HEK293 (cell line): ENCODE data around the gene SERPINA1.
"Not testable (repeated sequence)": the region's sequence is repeated elsewhere in the genome, so short reads cannot be mapped to it uniquely, and the experiment has no call there.

Experiments
- CTCF ChIA-PET: fragments of 350-600 bp; formaldehyde crosslinking; extraction: SDS; loops from one replicate; lab custom pipeline; 2021; ENCODE audit warnings: antibody characterized with exemption; lab: Yijun Ruan, JAX
- POLR2A ChIA-PET: fragments of 300-600 bp; formaldehyde crosslinking; extraction: SDS; loops from one replicate; lab custom pipeline; 2020; ENCODE audit warnings: antibody characterized with exemption, inconsistent platforms; lab: Yijun Ruan, JAX
- H3K27ac ChIP-seq: fragments of 200-500 bp; sonication (Bioruptor generic); 2 replicates; pipeline ENCODE4 v1.5.1; 2014; ENCODE audit warnings: low read depth, low read length, control low read depth, inconsistent platforms; ENCODE audit errors: extremely low read depth
- H3K36me3 ChIP-seq, 2 experiments: fragments of 200-500 bp in 1 of 2; sonication (Bioruptor generic) in 1 of 2; 1 replicate in 1 of 2; 2 replicates in 1 of 2; pipeline ENCODE4 v1.5.1; 2014 to 2017; ENCODE audit warnings: inconsistent platforms in 2 of 2, low read length in 2 of 2; ENCODE audit not compliant: control insufficient read depth in 2 of 2, insufficient read depth in 1 of 2
- H3K4me1 ChIP-seq: fragments of 200-500 bp; sonication (Bioruptor generic); 2 replicates; pipeline ENCODE4 v1.5.1; 2014; ENCODE audit warnings: mild to moderate bottlenecking, low read length, inconsistent platforms; ENCODE audit not compliant: control insufficient read depth, insufficient read depth
- H3K4me3 ChIP-seq: 2 replicates; pipeline ENCODE4 v1.5.1; 2011; ENCODE audit warnings: low read depth, mild to moderate bottlenecking, control low read depth, low read length, moderate library complexity
- H3K9me3 ChIP-seq: fragments of 200-500 bp; sonication (Bioruptor generic); 2 replicates; pipeline ENCODE4 v1.5.1; 2014; ENCODE audit warnings: low read depth, low read length, inconsistent platforms; ENCODE audit not compliant: control insufficient read depth, insufficient read depth
- GLI2 ChIP-seq: fragments of 450-650 bp; formaldehyde crosslinking; IDR thresholded peaks from 2 replicates; pipeline ENCODE4; 2017; ENCODE audit warnings: missing biosample characterization, missing genetic modification characterization, low read depth, borderline replicate concordance
- IKZF3 ChIP-seq: fragments of 450-650 bp; IDR thresholded peaks from 2 replicates; pipeline ENCODE4 v1.5.0; 2018; ENCODE audit warnings: missing biosample characterization, mild to moderate bottlenecking, missing genetic modification characterization, moderate library complexity
- ZIC2 ChIP-seq: fragments of 450-650 bp; formaldehyde crosslinking; IDR thresholded peaks from 2 replicates; pipeline ENCODE4 v1.5.1; 2016; ENCODE audit warnings: missing biosample characterization, missing genetic modification characterization
- ZNF248 ChIP-seq: fragments of 450-650 bp; formaldehyde crosslinking; IDR thresholded peaks from 2 replicates; pipeline ENCODE4 v1.5.1; 2017; ENCODE audit warnings: missing biosample characterization, missing genetic modification characterization
- ZNF548 ChIP-seq: fragments of 450-650 bp; formaldehyde crosslinking; IDR thresholded peaks from 2 replicates; pipeline ENCODE4 v1.5.1; 2016; ENCODE audit warnings: missing biosample characterization, missing genetic modification characterization
- ZNF654 ChIP-seq: fragments of 450-650 bp; formaldehyde crosslinking; IDR thresholded peaks from 2 replicates; pipeline ENCODE4 v1.5.1; 2016; ENCODE audit warnings: low read depth, missing biosample characterization, missing genetic modification characterization
- ZNF660 ChIP-seq: fragments of 450-650 bp; IDR thresholded peaks from 2 replicates; pipeline ENCODE4 v1.5.1; 2018; ENCODE audit warnings: missing biosample characterization, mild to moderate bottlenecking, missing genetic modification characterization
- ZNF768 ChIP-seq: fragments of 450-650 bp; formaldehyde crosslinking; IDR thresholded peaks from 2 replicates; pipeline ENCODE4 v1.5.1; 2018; ENCODE audit warnings: missing biosample characterization, mild to moderate bottlenecking, missing genetic modification characterization
- TF ChIP-seq, protein P1 (sequence below): fragments of 450-650 bp; formaldehyde crosslinking; IDR thresholded peaks from 2 replicates; pipeline ENCODE4 v1.5.1; 2016; ENCODE audit warnings: missing biosample characterization, missing genetic modification characterization
- TF ChIP-seq, protein P2 (sequence below): fragments of 450-650 bp; formaldehyde crosslinking; IDR thresholded peaks from 2 replicates; pipeline ENCODE4 v1.5.1; 2016; ENCODE audit warnings: missing biosample characterization, missing genetic modification characterization
- TF ChIP-seq, protein P3 (sequence below): fragments of 450-650 bp; formaldehyde crosslinking; IDR thresholded peaks from 2 replicates; pipeline ENCODE4 v1.5.1; 2016; ENCODE audit warnings: missing biosample characterization, missing genetic modification characterization
- TF ChIP-seq, protein P4 (sequence below): fragments of 450-650 bp; formaldehyde crosslinking; IDR thresholded peaks from 2 replicates; pipeline ENCODE4 v1.5.1; 2017; ENCODE audit warnings: missing biosample characterization, mild to moderate bottlenecking, missing genetic modification characterization, moderate library complexity
- TF ChIP-seq, protein P5 (sequence below): fragments of 450-650 bp; formaldehyde crosslinking; IDR thresholded peaks from 2 replicates; pipeline ENCODE4 v1.5.1; 2016; ENCODE audit warnings: missing biosample characterization, missing genetic modification characterization
- TF ChIP-seq, protein P6 (sequence below): fragments of 450-650 bp; IDR thresholded peaks from 2 replicates; pipeline ENCODE4 v1.5.1; 2018; ENCODE audit warnings: missing biosample characterization, missing genetic modification characterization

SERPINA1 gene

DNA sequence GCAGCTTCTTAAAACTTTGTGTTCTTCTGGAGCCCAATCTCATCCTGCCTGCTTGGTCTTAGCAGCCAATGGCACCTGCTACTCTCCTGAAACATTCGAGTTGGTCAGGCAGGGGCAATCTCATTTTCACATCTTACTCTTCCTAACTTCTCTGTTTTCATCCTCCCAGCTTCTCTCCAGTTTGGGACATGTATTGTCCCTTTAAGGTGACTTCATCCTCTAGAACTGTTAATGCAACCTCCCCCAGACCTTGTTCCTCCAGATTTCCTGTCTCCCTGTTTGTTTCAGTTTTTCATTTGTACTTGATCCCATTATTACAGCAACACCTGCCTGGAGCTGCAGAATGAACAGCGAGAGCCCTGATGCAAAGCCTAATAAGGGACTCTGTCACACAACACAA is 32.9 kb upstream of the SERPINA1 start:
- Histone ChIP-seq H3K27ac (no peak overlapping the region), H3K9me3 (no peaks in the 10 kb centered on the region), H3K4me3 (no peak overlapping the region), H3K4me1 (no peaks in the 10 kb centered on the region), H3K36me3 (no peaks in the 10 kb centered on the region)
- CTCF ChIA-PET = interaction anchor here (0.9 to 4.2 kb wide), 4 partner anchors 12 to 127 kb away, joined by 4 to 29 read pairs (median 12); no protein-coding TSS in a partner anchor
- POLR2A ChIA-PET = no interaction called here
- TF ChIP-seq ZNF248 (tag by site-specific recombination) = no peak
- TF ChIP-seq, protein P1, sequence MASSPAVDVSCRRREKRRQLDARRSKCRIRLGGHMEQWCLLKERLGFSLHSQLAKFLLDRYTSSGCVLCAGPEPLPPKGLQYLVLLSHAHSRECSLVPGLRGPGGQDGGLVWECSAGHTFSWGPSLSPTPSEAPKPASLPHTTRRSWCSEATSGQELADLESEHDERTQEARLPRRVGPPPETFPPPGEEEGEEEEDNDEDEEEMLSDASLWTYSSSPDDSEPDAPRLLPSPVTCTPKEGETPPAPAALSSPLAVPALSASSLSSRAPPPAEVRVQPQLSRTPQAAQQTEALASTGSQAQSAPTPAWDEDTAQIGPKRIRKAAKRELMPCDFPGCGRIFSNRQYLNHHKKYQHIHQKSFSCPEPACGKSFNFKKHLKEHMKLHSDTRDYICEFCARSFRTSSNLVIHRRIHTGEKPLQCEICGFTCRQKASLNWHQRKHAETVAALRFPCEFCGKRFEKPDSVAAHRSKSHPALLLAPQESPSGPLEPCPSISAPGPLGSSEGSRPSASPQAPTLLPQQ (tag by site-specific recombination) = no peak

DNA sequence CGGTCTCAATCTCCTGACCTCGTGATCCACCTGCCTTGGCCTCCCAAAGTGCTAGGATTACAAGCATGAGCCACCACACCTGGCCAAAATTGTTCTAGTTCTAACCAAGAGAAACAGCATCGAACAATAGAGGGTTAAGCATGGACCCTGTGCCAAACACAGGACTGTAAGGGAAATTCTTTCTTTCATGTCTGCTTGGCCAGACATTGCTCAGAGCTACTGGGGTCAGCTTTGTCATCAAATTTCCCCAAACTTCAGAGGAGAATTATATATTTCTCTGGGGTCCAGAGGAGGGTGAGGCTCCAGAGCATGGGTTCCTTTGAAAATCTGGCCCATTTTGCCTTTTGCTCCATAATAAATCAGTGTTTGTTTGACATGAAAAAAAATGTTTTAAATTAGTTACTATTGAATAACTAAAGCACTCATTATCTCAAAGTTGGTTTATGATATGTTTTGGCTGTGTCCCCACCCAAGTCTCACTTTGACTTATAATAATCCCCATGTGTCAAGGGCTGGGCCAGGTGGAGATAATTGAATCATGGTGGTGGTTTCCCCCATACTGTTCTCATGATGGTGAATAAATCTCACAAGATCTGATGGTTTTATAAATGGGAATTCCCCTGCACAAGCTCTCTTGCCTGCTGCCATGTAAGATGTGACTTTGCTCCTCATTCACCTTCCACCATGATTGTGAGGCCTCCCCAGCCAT is 29.2 kb upstream of the SERPINA1 start:
- POLR2A ChIA-PET, H3K36me3 ChIP-seq, CTCF ChIA-PET, H3K9me3 ChIP-seq, H3K4me3 ChIP-seq, H3K27ac ChIP-seq, H3K4me1 ChIP-seq: not testable (repeated sequence)

DNA sequence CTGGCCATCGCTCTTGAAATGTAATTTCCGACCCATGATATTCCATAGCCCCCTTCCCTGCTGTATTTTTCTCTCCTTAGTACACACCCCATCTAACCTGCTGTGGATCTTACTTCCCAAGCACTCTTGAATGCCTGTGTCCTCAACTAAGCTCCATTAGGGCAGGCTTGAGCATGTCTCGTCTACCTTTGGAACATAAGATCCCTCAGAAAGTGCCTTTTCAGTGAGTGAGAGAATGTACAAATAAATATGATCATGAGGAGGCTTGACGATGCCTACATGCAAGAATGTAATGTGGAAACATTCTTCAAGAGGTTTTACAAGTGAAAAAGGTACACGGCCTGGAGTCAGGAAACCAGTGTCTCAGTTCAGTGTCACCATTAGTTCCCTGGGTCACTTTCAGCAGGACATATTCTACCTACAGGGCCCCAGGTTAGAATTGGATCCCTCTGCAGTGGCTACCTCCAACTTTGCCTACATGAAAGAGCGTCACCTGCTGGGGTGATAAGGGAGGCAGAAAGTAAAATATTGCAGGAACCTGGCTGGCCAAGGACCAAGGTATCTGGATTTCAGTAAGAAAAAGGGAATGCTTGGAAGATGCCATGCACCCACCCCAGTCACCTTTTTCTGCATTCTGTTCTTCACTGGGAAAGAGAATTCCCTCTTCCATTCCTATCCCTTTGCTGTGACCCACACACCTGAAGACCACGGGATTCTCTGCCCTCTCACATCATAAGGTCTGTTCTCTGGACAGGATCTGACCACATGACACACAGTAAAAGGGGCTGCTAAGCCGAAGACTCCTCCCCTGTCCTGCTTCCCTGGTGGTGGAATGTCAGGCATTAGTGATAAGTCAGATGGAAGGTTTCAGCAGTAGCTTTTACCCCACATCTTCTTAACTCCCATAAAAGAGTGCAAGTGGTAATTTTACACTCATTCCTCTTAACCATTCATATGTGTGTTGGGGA is 24.6 kb upstream of the SERPINA1 start:
- no peak overlapping the region for H3K4me3 ChIP-seq
- H3K4me1 ChIP-seq = no peaks in the 10 kb centered on the region
- ChIA-PET POLR2A (no interaction called here), CTCF (interaction anchor here (0.6 kb wide), 2 partner anchors 19 to 686 kb away, joined by 3 to 4 read pairs; no protein-coding TSS in a partner anchor)
- no peak for TF ChIP-seq IKZF3 (tag by site-specific recombination)
- TF ChIP-seq, protein P2, sequence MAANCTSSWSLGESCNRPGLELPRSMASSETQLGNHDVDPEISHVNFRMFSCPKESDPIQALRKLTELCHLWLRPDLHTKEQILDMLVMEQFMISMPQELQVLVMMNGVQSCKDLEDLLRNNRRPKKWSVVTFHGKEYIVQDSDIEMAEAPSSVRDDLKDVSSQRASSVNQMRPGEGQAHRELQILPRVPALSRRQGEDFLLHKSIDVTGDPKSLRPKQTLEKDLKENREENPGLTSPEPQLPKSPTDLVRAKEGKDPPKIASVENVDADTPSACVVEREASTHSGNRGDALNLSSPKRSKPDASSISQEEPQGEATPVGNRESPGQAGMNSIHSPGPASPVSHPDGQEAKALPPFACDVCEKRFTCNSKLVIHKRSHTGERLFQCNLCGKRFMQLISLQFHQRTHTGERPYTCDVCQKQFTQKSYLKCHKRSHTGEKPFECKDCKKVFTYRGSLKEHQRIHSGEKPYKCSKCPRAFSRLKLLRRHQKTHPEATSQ (tag by site-specific recombination) = no peak
- TF ChIP-seq ZNF654 (tag by site-specific recombination) = peak; percentile 31
- TF ChIP-seq, protein P3, sequence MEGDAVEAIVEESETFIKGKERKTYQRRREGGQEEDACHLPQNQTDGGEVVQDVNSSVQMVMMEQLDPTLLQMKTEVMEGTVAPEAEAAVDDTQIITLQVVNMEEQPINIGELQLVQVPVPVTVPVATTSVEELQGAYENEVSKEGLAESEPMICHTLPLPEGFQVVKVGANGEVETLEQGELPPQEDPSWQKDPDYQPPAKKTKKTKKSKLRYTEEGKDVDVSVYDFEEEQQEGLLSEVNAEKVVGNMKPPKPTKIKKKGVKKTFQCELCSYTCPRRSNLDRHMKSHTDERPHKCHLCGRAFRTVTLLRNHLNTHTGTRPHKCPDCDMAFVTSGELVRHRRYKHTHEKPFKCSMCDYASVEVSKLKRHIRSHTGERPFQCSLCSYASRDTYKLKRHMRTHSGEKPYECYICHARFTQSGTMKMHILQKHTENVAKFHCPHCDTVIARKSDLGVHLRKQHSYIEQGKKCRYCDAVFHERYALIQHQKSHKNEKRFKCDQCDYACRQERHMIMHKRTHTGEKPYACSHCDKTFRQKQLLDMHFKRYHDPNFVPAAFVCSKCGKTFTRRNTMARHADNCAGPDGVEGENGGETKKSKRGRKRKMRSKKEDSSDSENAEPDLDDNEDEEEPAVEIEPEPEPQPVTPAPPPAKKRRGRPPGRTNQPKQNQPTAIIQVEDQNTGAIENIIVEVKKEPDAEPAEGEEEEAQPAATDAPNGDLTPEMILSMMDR (tag by site-specific recombination) = no peak
- no peaks in the 10 kb centered on the region for H3K36me3 ChIP-seq
- H3K9me3 ChIP-seq = no peaks in the 10 kb centered on the region
- H3K27ac ChIP-seq = no peak overlapping the region

DNA sequence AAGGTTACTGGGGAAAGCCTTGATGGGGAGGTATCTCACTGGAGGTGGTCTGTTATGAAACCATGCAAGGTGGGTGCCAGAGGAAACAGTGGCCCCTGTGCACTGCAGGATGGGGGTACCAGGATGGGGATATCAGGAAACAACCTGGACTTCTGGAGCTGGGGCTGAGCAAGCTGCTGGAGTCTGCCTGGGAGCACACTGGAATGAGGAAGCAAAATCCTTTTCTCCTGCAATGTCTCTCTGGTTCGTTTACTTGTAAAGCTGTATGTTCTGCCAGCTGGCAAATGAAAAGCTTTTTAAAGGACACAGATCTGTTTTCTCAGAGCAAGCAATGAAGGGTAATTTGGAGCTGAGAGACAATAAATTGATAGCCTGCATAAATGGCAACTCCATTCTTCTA is 23.2 kb upstream of the SERPINA1 start:
- CTCF ChIA-PET = interaction anchor here (0.6 kb wide), 1 partner anchor 409 kb away, joined by 8 read pairs; no protein-coding TSS in a partner anchor
- Histone ChIP-seq H3K27ac (no peak overlapping the region), H3K9me3 (no peaks in the 10 kb centered on the region)

More for the DNA sequence above, 23.2 kb upstream of the SERPINA1 start:
- POLR2A ChIA-PET = no interaction called here
- H3K4me3 ChIP-seq = no peak overlapping the region
- no peaks in the 10 kb centered on the region for H3K4me1 ChIP-seq
- no peak for TF ChIP-seq GLI2 (tag by site-specific recombination)
- TF ChIP-seq, protein P4, sequence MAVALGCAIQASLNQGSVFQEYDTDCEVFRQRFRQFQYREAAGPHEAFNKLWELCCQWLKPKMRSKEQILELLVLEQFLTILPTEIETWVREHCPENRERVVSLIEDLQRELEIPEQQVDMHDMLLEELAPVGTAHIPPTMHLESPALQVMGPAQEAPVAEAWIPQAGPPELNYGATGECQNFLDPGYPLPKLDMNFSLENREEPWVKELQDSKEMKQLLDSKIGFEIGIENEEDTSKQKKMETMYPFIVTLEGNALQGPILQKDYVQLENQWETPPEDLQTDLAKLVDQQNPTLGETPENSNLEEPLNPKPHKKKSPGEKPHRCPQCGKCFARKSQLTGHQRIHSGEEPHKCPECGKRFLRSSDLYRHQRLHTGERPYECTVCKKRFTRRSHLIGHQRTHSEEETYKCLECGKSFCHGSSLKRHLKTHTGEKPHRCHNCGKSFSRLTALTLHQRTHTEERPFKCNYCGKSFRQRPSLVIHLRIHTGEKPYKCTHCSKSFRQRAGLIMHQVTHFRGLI = no peak
- no peak for TF ChIP-seq ZNF660 (tag by site-specific recombination)
- TF ChIP-seq, protein P5, sequence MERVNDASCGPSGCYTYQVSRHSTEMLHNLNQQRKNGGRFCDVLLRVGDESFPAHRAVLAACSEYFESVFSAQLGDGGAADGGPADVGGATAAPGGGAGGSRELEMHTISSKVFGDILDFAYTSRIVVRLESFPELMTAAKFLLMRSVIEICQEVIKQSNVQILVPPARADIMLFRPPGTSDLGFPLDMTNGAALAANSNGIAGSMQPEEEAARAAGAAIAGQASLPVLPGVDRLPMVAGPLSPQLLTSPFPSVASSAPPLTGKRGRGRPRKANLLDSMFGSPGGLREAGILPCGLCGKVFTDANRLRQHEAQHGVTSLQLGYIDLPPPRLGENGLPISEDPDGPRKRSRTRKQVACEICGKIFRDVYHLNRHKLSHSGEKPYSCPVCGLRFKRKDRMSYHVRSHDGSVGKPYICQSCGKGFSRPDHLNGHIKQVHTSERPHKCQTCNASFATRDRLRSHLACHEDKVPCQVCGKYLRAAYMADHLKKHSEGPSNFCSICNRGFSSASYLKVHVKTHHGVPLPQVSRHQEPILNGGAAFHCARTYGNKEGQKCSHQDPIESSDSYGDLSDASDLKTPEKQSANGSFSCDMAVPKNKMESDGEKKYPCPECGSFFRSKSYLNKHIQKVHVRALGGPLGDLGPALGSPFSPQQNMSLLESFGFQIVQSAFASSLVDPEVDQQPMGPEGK = no peak
- TF ChIP-seq, protein P6, sequence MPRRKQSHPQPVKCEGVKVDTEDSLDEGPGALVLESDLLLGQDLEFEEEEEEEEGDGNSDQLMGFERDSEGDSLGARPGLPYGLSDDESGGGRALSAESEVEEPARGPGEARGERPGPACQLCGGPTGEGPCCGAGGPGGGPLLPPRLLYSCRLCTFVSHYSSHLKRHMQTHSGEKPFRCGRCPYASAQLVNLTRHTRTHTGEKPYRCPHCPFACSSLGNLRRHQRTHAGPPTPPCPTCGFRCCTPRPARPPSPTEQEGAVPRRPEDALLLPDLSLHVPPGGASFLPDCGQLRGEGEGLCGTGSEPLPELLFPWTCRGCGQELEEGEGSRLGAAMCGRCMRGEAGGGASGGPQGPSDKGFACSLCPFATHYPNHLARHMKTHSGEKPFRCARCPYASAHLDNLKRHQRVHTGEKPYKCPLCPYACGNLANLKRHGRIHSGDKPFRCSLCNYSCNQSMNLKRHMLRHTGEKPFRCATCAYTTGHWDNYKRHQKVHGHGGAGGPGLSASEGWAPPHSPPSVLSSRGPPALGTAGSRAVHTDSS (tag by site-specific recombination) = no peak
- TF ChIP-seq ZIC2 (tag by site-specific recombination) = no peak
- TF ChIP-seq ZNF548 (tag by site-specific recombination) = no peak
- TF ChIP-seq ZNF768 (tag by site-specific recombination) = no peak
- no peak for TF ChIP-seq ZNF248 (tag by site-specific recombination)
- TF ChIP-seq, all 188 proteins: peak for 0
- H3K36me3 ChIP-seq = no peaks in the 10 kb centered on the region
